ENCODE measurements around the gene FREM1.

FREM1 gene

GRCh38 chr9:14913366-14913765, 3.1 kb upstream of the FREM1 start:
- no peak for DNase-seq
- in situ Hi-C loops (cut with HindIII; ENCODE audit: low pct_ligation_motif_present, low pct_unique_long_range_greater_than_20kb, low sequenced_read_pairs): no loop called here

DNA sequence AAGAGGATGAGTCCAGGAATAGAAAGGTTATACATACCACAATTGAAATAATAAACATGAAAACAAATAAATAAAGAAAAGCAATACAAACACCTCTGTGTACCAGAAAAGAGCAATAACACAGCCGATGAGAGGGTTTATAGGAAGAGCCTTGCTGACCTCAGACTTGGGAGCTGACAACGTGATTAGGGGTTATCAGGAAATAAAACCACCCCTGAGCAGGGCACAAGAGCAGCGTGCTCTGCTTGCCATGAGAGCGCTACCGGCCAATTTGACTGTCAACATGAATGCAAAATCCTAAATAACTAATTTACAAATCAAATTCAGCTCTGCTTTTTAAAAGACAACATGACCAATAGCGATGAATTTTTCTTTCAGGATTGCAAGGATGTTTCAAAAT, 2.6 kb upstream of the FREM1 start:
- DNase-seq: no peak
- in situ Hi-C loops (cut with HindIII; ENCODE audit: low pct_ligation_motif_present, low pct_unique_long_range_greater_than_20kb, low sequenced_read_pairs): no loop called here

- DNase-seq: no peak
Observed at GRCh38 chr9:14911046-14911445, 818 bp upstream of the FREM1 start.

GRCh38 chr9:14909601-14909960, 647 bp downstream of the FREM1 start:
- DNase-seq: no peak
- in situ Hi-C loops (cut with HindIII; ENCODE audit: low pct_ligation_motif_present, low pct_unique_long_range_greater_than_20kb, low sequenced_read_pairs): no loop called here

More at GRCh38 chr9:14911046-14911445, 818 bp upstream of the FREM1 start:
- in situ Hi-C loops (cut with HindIII; ENCODE audit: low pct_ligation_motif_present, low pct_unique_long_range_greater_than_20kb, low sequenced_read_pairs): no loop called here

GRCh38 chr9:14909181-14909580, 1.0 kb downstream of the FREM1 start:
- DNase-seq: no peak
- in situ Hi-C loops (cut with HindIII; ENCODE audit: low pct_ligation_motif_present, low pct_unique_long_range_greater_than_20kb, low sequenced_read_pairs): no loop called here

GRCh38 chr9:14908295-14909180, 1.7 kb downstream of the FREM1 start:
- in situ Hi-C loops (cut with HindIII; ENCODE audit: low pct_ligation_motif_present, low pct_unique_long_range_greater_than_20kb, low sequenced_read_pairs): no loop called here
- no peak for DNase-seq

- no peak for DNase-seq
- in situ Hi-C loops (cut with HindIII; ENCODE audit: low pct_ligation_motif_present, low pct_unique_long_range_greater_than_20kb, low sequenced_read_pairs): no loop called here
Observed at GRCh38 chr9:14907696-14908095, 2.5 kb downstream of the FREM1 start.

- in situ Hi-C loops (cut with HindIII; ENCODE audit: low pct_ligation_motif_present, low pct_unique_long_range_greater_than_20kb, low sequenced_read_pairs): no loop called here
- DNase-seq: no peak
Observed at GRCh38 chr9:14907360-14907685, 2.9 kb downstream of the FREM1 start.

GRCh38 chr9:14906644-14907359, 3.4 kb downstream of the FREM1 start:
- in situ Hi-C loops (cut with HindIII; ENCODE audit: low pct_ligation_motif_present, low pct_unique_long_range_greater_than_20kb, low sequenced_read_pairs): no loop called here
- DNase-seq: no peak

DNA sequence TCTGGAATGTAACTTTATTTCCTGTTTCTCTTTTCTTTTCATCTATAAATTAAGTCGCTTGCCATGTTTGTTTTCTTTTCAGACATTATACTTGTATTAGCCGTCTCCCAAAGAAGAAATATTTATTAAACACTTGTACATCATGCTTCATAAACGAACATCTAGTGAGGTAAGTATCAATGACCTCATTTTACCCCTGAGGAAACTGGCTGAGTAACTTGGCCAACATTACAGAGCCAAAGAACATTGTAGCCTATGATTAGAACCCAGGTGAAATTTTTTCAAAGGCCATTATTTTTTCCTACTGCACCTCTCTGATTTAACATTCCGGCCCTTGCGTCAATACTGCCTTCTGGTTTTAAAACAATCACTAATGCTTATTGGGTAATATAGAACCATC, 4.2 kb downstream of the FREM1 start:
- in situ Hi-C loops (cut with HindIII; ENCODE audit: low pct_ligation_motif_present, low pct_unique_long_range_greater_than_20kb, low sequenced_read_pairs): no loop called here
- no peak for DNase-seq

DNA sequence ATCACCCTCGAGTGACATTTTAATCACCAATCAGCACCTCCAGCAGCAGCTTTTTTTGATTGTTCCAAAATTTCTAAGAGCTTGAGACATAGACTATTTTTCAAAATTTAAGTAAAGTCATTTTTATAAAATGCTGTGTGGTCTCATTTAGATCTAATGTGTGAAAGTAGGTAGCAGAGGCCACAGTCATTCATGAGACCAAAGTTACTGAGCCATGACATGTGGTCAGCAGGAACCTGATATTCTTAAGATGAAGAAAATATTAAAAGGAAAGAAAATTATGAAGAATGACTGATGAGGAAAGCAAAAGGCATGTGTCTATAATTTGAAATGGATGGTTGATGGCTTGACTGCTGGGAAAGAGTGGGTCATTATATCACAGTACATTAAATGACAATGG, 7.2 kb downstream of the FREM1 start:
- in situ Hi-C loops (cut with HindIII; ENCODE audit: low pct_ligation_motif_present, low pct_unique_long_range_greater_than_20kb, low sequenced_read_pairs): no loop called here

DNA sequence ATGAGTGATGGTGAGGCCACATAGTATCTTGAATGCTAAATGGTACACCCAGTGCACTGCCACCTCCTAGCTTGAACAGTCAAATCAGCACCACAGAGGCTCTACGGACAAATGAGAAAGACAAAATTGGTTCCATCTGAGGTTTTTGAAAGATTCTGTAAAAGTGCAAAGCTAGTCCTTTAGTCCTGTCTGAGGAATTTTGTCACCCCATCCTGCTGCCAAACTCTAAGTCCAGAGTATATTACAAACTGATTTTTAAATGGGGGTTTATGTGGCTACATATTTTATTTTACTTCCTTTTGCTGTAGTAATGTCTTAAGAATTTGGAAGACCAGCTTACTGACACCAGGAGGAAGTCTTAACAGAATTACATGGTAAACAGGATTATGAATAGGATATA, 7.7 kb downstream of the FREM1 start:
- in situ Hi-C loops (cut with HindIII; ENCODE audit: low pct_ligation_motif_present, low pct_unique_long_range_greater_than_20kb, low sequenced_read_pairs): no loop called here
- no peak for DNase-seq

More for the DNA sequence above, 7.2 kb downstream of the FREM1 start:
- DNase-seq: no peak

GRCh38 chr9:14899815-14900193, 10.4 kb downstream of the FREM1 start:
- in situ Hi-C loops (cut with HindIII; ENCODE audit: low pct_ligation_motif_present, low pct_unique_long_range_greater_than_20kb, low sequenced_read_pairs): no loop called here
- DNase-seq: no peak

- in situ Hi-C loops (cut with HindIII; ENCODE audit: low pct_ligation_motif_present, low pct_unique_long_range_greater_than_20kb, low sequenced_read_pairs): no loop called here
Observed at GRCh38 chr9:14899042-14899814, 11.0 kb downstream of the FREM1 start.

DNA sequence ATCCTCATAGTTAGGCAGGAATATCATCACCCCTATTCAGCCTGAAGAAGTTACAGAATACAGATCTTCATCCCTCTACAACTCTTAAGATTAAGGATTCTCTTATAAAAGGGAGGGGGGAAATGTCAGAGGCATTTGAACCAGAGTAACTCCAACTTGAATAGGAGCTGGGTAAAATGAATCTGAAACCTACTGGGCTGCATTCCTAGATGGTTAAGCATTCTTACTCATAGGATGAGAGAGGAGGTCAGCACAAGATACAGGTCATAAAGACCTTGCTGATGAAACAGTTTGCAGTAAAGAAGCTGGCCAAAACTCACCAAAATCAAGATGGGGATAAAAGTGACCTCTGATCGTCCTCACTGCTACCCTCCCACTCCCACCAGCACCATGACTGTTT, 14.4 kb downstream of the FREM1 start:
- in situ Hi-C loops (cut with HindIII; ENCODE audit: low pct_ligation_motif_present, low pct_unique_long_range_greater_than_20kb, low sequenced_read_pairs): no loop called here
- no peak for DNase-seq

More at GRCh38 chr9:14899042-14899814, 11.0 kb downstream of the FREM1 start:
- no peak for DNase-seq

GRCh38 chr9:14893280-14893679, 16.9 kb downstream of the FREM1 start:
- in situ Hi-C loops (cut with HindIII; ENCODE audit: low pct_ligation_motif_present, low pct_unique_long_range_greater_than_20kb, low sequenced_read_pairs): no loop called here
- DNase-seq: no peak

DNA sequence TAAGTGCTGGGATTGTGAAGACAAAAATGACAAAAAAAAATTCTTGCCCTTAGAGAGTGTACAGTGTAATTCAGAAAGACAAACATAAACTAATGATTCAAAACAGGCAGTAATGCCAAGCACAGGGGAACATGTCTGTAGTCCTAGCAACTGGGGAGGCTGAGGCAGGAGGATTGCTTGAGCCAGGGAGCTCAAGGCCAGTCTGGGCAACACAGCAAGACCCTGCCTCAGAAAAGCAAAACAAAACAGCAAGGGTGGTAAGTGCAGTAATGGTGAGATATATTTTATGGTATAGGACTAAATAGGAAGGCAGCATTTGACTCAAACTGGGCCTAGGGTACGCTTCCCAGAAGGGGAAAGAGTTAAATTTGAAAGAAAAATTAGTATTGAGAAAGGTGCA, 18.9 kb downstream of the FREM1 start:
- DNase-seq: no peak
- in situ Hi-C loops (cut with HindIII; ENCODE audit: low pct_ligation_motif_present, low pct_unique_long_range_greater_than_20kb, low sequenced_read_pairs): no loop called here

DNA sequence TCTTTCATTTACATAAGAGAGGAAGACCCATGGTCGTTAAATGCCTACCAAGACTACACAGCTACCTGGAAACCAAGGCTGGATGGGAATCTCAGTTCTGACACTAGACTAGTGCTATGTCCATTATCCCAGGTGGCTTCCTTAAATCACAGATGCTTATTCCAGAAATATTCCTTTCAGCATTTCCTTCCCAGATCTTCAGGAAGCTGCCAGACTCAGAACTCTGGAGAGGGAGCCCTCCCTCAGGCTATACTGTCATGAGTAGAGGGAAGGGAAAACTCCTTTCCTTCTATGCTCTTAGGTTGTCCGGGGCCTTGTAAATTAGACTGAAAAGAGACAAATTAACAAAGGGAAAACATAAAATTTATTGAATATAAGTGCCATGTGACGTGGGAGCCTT, 20.8 kb downstream of the FREM1 start:
- in situ Hi-C loops (cut with HindIII; ENCODE audit: low pct_ligation_motif_present, low pct_unique_long_range_greater_than_20kb, low sequenced_read_pairs): no loop called here
- no peak for DNase-seq

- in situ Hi-C loops (cut with HindIII; ENCODE audit: low pct_ligation_motif_present, low pct_unique_long_range_greater_than_20kb, low sequenced_read_pairs): no loop called here
- no peak for DNase-seq
Observed at GRCh38 chr9:14888875-14889274, 21.4 kb downstream of the FREM1 start.

Measured in ACHN (cell line).